Measurements from ENCODE around the gene DUSP15. TPM values are rescaled to one million over a fixed set of nuclear protein-coding genes. Genes with fewer than 3 reads are reported as not detected.

The DUSP15 gene
- total RNA-seq, 8 experiments from 2014 or later = 1.8 to 30.0 (median 14.5) TPM

DNA sequence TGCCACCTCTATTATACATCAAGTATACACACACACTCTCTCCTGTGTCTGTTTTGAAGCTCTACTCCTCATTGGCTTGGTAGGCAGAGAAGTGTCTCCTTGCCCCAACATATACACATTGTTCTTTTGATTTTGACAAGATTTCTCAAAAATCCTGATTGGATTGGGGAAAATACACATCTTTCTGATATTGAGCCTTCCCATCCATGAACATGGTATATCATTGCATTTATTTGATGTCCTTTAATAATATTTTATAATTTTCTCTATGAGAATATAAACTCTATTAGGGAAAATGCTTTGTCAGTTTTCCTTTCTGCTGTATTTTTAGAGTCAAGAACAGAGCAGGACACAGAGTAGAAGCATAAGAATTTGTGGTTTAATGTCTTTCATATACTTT, 7.4 kb upstream of the DUSP15 start:
- Histone ChIP-seq H3K4me3 (no peak overlapping the region), H3K27ac (no peak overlapping the region), H3K4me1 (replicated peaks in 1 of 2) (peaks cover 0 to 11% of the 10 kb centered on the region in 2 donors)
- no peak for ATAC-seq (replicated peaks in 6 of 8)
- in situ Hi-C loops (cut with MboI; ENCODE audit: low pct_unique_long_range_greater_than_20kb in 2 of 9, low sequenced_read_pairs in 9 of 9, unreplicated experiment in 9 of 9) = no loop called here

GRCh38 chr20:31875671-31876070, 5.3 kb upstream of the DUSP15 start:
- ATAC-seq (replicated peaks in 6 of 8) = no peak
- in situ Hi-C loops (cut with MboI; ENCODE audit: low pct_unique_long_range_greater_than_20kb in 2 of 9, low sequenced_read_pairs in 9 of 9, unreplicated experiment in 9 of 9) = no loop called here
- Histone ChIP-seq H3K4me3 (no peak overlapping the region), H3K27ac (no peak overlapping the region), H3K4me1 (replicated peaks in 1 of 2) (peaks cover 3 to 21% of the 10 kb centered on the region in 2 donors)
- WGBS, 10 experiments = 41 to 100% (median 85%) methylated on average over 2 of the region's 2 CpGs; no CpG with 5 or more reads in 1 of the 10 experiments

DNA sequence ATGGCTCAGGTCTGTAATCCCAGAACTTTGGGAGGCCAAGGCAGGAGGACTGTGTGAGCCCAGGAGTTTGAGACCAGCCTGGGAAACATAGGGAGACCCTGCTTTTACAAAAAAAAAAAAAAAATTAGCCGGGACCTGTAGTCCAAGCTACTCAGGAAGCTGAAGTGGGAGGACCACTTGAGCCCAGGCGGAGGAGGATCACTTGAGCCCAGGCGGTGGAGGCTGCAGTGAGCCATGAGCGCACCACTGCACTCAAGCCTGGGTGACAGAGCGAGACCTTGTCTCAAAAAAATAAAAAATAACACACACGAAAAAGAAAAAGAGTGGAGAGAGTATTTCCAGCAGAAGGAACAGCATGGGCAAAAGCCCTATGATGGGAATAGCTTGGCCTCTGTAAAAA, 2.1 kb upstream of the DUSP15 start:
- Histone ChIP-seq H3K27ac (no peak overlapping the region), H3K4me3 (peak overlapping the region in 1 of 5 donors; percentile 12), H3K4me1 (replicated peaks in 1 of 2) (peaks cover 22 to 32% of the 10 kb centered on the region in 2 donors)
- no peak for ATAC-seq (replicated peaks in 6 of 8)
- 10 to 93% (median 70%) methylated on average over 1 to 6 of the region's 6 CpGs; no CpG with 5 or more reads in 1 of the 10 experiments for WGBS, 10 experiments
- in situ Hi-C loops (cut with MboI; ENCODE audit: low pct_unique_long_range_greater_than_20kb in 2 of 9, low sequenced_read_pairs in 9 of 9, unreplicated experiment in 9 of 9) = loop anchor here in 1 of 9 experiments (25.0 kb wide), 1 partner anchor 90 kb away; the partner anchor contains the start of genes PDRG1 and XKR7

DNA sequence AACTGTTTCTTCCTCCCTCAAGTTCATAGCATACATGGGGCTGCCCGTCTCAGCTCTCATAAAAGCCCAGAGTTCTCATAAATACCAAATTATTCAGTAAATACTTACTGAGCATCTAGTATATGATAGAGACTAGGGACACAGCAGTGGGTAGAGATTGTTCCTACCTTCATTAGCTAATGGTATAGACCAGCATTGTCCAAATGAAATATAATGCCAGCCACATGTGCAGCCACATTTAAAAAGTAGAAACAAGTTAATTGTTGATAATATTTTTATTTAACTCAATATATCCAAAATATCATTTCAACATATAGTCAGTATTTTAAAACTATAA, 1.3 kb upstream of the DUSP15 start:
- in situ Hi-C loops (cut with MboI; ENCODE audit: low pct_unique_long_range_greater_than_20kb in 2 of 9, low sequenced_read_pairs in 9 of 9, unreplicated experiment in 9 of 9) = loop anchor here in 1 of 9 experiments (25.0 kb wide), 1 partner anchor 91 kb away; the partner anchor contains the start of genes PDRG1 and XKR7
- peaks cover 22 to 32% of the 10 kb centered on the region in 2 donors for H3K4me1 ChIP-seq (replicated peaks in 1 of 2)
- 86 to 100% (median 100%) methylated on average over 1 of the region's 1 CpG; no CpG with 5 or more reads in 7 of the 10 experiments for WGBS, 10 experiments
- no peak overlapping the region for H3K27ac ChIP-seq
- ATAC-seq (replicated peaks in 6 of 8) = no peak
- H3K4me3 ChIP-seq = peak overlapping the region; percentile 71 to 97 (median 79)

GRCh38 chr20:31870726-31871617, 645 bp upstream of the DUSP15 start:
- WGBS, 10 experiments = 0 to 80% (median 30%) methylated on average over 1 to 6 of the region's 24 CpGs; no CpG with 5 or more reads in 5 of the 10 experiments
- Histone ChIP-seq H3K4me3 (peak overlapping the region; percentile 71 to 97 (median 79)), H3K27ac (peak overlapping the region; percentile 81 to 95), H3K4me1 (replicated peaks in 1 of 2) (peaks cover 22 to 32% of the 10 kb centered on the region in 2 donors)
- peak in 5 of 8 experiments; percentile 3 to 12 (median 9) for ATAC-seq (replicated peaks in 6 of 8)
- in situ Hi-C loops (cut with MboI; ENCODE audit: low pct_unique_long_range_greater_than_20kb in 2 of 9, low sequenced_read_pairs in 9 of 9, unreplicated experiment in 9 of 9) = loop anchor here in 1 of 9 experiments (25.0 kb wide), 1 partner anchor 91 kb away; the partner anchor contains the start of genes PDRG1 and XKR7

GRCh38 chr20:31869673-31869941, 720 bp downstream of the DUSP15 start:
- H3K4me1 ChIP-seq (replicated peaks in 1 of 2) = peaks cover 22 to 32% of the 10 kb centered on the region in 2 donors
- peak in 2 of 8 experiments; percentile 12 to 24 for ATAC-seq (replicated peaks in 6 of 8)
- in situ Hi-C loops (cut with MboI; ENCODE audit: low pct_unique_long_range_greater_than_20kb in 2 of 9, low sequenced_read_pairs in 9 of 9, unreplicated experiment in 9 of 9) = loop anchor here in 1 of 9 experiments (25.0 kb wide), 1 partner anchor 93 kb away; the partner anchor contains the start of genes PDRG1 and XKR7
- H3K27ac ChIP-seq = peak overlapping the region; percentile 81 to 95
- peak overlapping the region; percentile 71 to 97 (median 79) for H3K4me3 ChIP-seq
- no CpG with 5 or more reads among the region's 1 CpG for WGBS, 10 experiments

- WGBS, 10 experiments = 87 to 100% (median 95%) methylated on average over 1 to 3 of the region's 12 CpGs; no CpG with 5 or more reads in 6 of the 10 experiments
- Histone ChIP-seq H3K27ac (peak overlapping the region; percentile 81 to 95), H3K4me3 (peak overlapping the region; percentile 71 to 97 (median 79))
These were observed 1.3 kb downstream of the DUSP15 start for GRCh38 chr20:31868853-31869672.

GRCh38 chr20:31866221-31866620, 4.1 kb downstream of the DUSP15 start:
- WGBS, 10 experiments = 40 to 100% (median 75%) methylated on average over 1 to 3 of the region's 3 CpGs; no CpG with 5 or more reads in 5 of the 10 experiments
- no peak overlapping the region for H3K4me3 ChIP-seq
- peaks cover 24 to 27% of the 10 kb centered on the region in 2 donors for H3K4me1 ChIP-seq (replicated peaks in 1 of 2)
- no peak overlapping the region for H3K27ac ChIP-seq
- in situ Hi-C loops (cut with MboI; ENCODE audit: low pct_unique_long_range_greater_than_20kb in 2 of 9, low sequenced_read_pairs in 9 of 9, unreplicated experiment in 9 of 9) = loop anchor here in 1 of 9 experiments (25.0 kb wide), 1 partner anchor 96 kb away; the partner anchor contains the start of genes PDRG1 and XKR7
- ATAC-seq (replicated peaks in 6 of 8) = no peak

More at GRCh38 chr20:31868853-31869672, 1.3 kb downstream of the DUSP15 start:
- in situ Hi-C loops (cut with MboI; ENCODE audit: low pct_unique_long_range_greater_than_20kb in 2 of 9, low sequenced_read_pairs in 9 of 9, unreplicated experiment in 9 of 9) = loop anchor here in 1 of 9 experiments (25.0 kb wide), 1 partner anchor 93 kb away; the partner anchor contains the start of genes PDRG1 and XKR7
- peaks cover 22 to 32% of the 10 kb centered on the region in 2 donors for H3K4me1 ChIP-seq (replicated peaks in 1 of 2)
- peak in 2 of 8 experiments; percentile 1 to 2 for ATAC-seq (replicated peaks in 6 of 8)

DNA sequence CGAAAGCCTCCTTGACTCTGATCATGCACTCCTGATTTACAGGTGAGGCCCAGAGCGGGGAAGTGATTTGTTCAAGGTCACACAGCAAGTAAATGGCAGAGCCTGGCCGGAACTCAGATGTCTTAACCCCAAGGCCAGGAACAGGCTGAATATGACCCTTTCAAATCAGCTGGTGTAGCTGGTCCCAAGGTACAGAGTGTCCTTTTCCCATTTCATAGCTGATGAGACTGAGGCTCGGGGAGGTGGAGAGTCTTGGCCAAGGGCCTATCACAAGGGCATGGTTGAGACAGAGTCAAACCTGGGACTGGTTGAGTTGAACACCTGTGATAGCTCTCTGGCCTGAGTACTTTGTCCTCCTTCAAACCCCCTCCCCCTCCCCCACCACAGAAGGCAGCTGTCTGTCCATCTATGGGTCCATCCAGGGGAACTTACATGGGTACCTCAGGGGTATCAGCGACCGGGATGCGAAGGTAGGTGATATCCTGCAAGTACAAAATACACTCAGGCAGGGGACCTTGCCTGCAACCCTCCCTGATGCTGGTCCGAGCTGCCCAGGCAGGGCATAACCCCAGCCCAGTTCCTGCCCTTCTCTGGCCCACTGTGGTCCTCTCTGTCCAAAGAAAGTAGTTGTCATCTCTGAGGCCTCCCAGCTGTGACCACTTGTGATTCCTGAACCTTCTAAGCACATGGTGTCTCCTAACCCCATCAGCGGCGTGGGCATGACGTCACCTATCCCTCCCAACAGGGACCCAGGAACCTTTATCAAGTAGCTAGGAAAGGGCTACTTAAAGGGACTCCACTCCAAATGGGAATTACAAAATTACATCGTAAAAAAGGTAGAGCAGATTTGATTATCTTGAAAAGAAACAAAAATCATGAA, 5.6 kb downstream of the DUSP15 start:
- H3K4me3 ChIP-seq = no peak overlapping the region
- no peak overlapping the region for H3K27ac ChIP-seq
- WGBS, 10 experiments = 10 to 100% (median 80%) methylated on average over 1 to 6 of the region's 12 CpGs; no CpG with 5 or more reads in 1 of the 10 experiments
- no peak for ATAC-seq (replicated peaks in 6 of 8)
- in situ Hi-C loops (cut with MboI; ENCODE audit: low pct_unique_long_range_greater_than_20kb in 2 of 9, low sequenced_read_pairs in 9 of 9, unreplicated experiment in 9 of 9) = loop anchor here in 1 of 9 experiments (25.0 kb wide), 1 partner anchor 98 kb away; the partner anchor contains the start of genes PDRG1 and XKR7
- peaks cover 34 to 37% of the 10 kb centered on the region in 2 donors for H3K4me1 ChIP-seq (replicated peaks in 1 of 2)

DNA sequence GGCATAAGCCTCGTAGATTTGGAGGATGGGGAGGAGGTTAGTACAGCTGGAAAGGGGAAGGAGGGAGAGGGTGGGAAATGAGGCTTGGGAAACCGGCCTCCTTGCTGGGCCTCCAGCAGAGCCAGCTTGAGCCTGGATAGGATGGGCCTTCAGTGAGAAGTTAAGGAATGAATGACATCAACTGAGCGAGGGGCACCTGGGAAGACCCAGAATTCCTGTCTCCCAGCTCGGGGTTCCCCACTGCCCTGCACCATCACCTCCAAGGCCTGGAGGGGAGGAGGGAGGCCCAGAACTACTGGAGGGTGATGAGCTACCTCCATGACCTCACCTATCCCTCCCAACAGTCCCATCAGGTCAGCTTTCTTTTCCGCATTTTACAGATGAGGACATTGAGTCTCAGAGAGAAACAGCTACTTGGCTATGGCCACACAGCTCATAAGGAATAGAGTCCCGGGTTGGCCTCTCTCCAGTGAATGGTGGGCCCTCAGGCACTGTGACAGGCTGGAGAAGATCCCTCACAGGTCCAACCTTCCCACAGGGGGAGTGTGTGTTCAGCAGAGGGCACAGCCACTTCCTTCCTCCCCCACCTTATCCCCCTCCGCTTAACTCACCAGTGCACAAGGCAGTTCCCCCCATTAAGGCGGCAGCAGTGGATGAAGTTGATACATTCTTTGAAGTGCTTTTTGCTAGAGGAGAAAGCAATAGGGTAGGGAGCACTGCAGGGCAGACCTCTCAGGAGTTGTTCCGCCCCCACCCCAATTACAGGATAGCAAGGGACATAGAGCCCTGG, 6.8 kb downstream of the DUSP15 start:
- 80 to 100% (median 86%) methylated on average over 1 to 3 of the region's 9 CpGs; no CpG with 5 or more reads in 5 of the 10 experiments for WGBS, 10 experiments
- in situ Hi-C loops (cut with MboI; ENCODE audit: low pct_unique_long_range_greater_than_20kb in 2 of 9, low sequenced_read_pairs in 9 of 9, unreplicated experiment in 9 of 9) = loop anchor here in 1 of 9 experiments (25.0 kb wide), 1 partner anchor 99 kb away; the partner anchor contains the start of genes PDRG1 and XKR7
- no peak overlapping the region for H3K27ac ChIP-seq
- H3K4me3 ChIP-seq = no peak overlapping the region
- ATAC-seq (replicated peaks in 6 of 8) = no peak
- H3K4me1 ChIP-seq (replicated peaks in 1 of 2) = peaks cover 25 to 34% of the 10 kb centered on the region in 2 donors

GRCh38 chr20:31862506-31862905, 7.8 kb downstream of the DUSP15 start:
- in situ Hi-C loops (cut with MboI; ENCODE audit: low pct_unique_long_range_greater_than_20kb in 2 of 9, low sequenced_read_pairs in 9 of 9, unreplicated experiment in 9 of 9) = loop anchor here in 1 of 9 experiments (25.0 kb wide), 1 partner anchor 100 kb away; the partner anchor contains the start of genes PDRG1 and XKR7
- Histone ChIP-seq H3K27ac (peak overlapping the region; percentile 56 to 82), H3K4me1 (replicated peaks in 1 of 2) (peaks cover 16 to 24% of the 10 kb centered on the region in 2 donors), H3K4me3 (no peak overlapping the region)
- ATAC-seq (replicated peaks in 6 of 8) = no peak
- 80 to 100% (median 83%) methylated on average over 1 of the region's 8 CpGs; no CpG with 5 or more reads in 7 of the 10 experiments for WGBS, 10 experiments

Measured in motor neuron (in vitro differentiated cells).